Epithelial cell of proximal tubule (primary cell): ENCODE measurements around the gene KRT36. TPM values are rescaled to one million over a fixed set of nuclear protein-coding genes. Genes with fewer than 3 reads are reported as not detected.

Experiments used
- DNase-seq: peaks from one replicate; pipeline ENCODE4 v3.0.0-alpha.2; 2011; ENCODE audit warnings: low read depth
- H3K4me3 ChIP-seq: 2 replicates; pipeline ENCODE4 v1.5.1; 2011; ENCODE audit warnings: low read depth, mild to moderate bottlenecking, low read length
- CTCF ChIP-seq: conservative IDR thresholded peaks from 2 replicates; pipeline ENCODE4 v1.5.1; 2012; ENCODE audit warnings: low read depth, mild to moderate bottlenecking, low read length
- total RNA-seq: library from RNA; depleted of rRNA; stranded (reverse); fragments of >200 nt; gene quantifications from 2 replicates; pipeline ENCODE4 v1.2.3, GENCODE V29; 2015

Gene KRT36
- total RNA-seq, 1 donor from 2014 or later, result not detected

- no peak overlapping the region for H3K4me3 ChIP-seq
- no peak for DNase-seq
- TF ChIP-seq CTCF, result no peak
These were observed 4.5 kb downstream of the KRT36 start for GRCh38 chr17:41484920-41485904.

- no peak overlapping the region for H3K4me3 ChIP-seq
- no peak for TF ChIP-seq CTCF
- no peak for DNase-seq
These were observed 5.5 kb downstream of the KRT36 start for GRCh38 chr17:41483991-41484826.

- DNase-seq, result no peak
- no peak for TF ChIP-seq CTCF
- H3K4me3 ChIP-seq, result no peak overlapping the region
These were observed 6.2 kb downstream of the KRT36 start for GRCh38 chr17:41483531-41483930.

GRCh38 chr17:41481036-41481435 lies 8.7 kb downstream of the KRT36 start, which contains the start of gene KRT35:
Gene KRT35 (minus strand): TSS chr17:41481151. CDS start chr17:41481097, 54 bp downstream.
- no peak within 1 kb of the TSS for H3K4me3 ChIP-seq
- no peak for DNase-seq
- no peak for TF ChIP-seq CTCF

- DNase-seq, result no peak
- no peak for TF ChIP-seq CTCF
- no peak overlapping the region for H3K4me3 ChIP-seq
These were observed 9.1 kb downstream of the KRT36 start for GRCh38 chr17:41480581-41480980.

GRCh38 chr17:41480136-41480535 lies 9.6 kb downstream of the KRT36 start:
- no peak for DNase-seq
- no peak for TF ChIP-seq CTCF
- H3K4me3 ChIP-seq, result no peak overlapping the region
